Mesendoderm (in vitro differentiated cells): ENCODE results near the gene HDAC7.

Experiments
- DNase-seq: peaks from one replicate; pipeline ENCODE4 v3.0.0; 2013
- H2AK5ac ChIP-seq: 2 replicates; pipeline ENCODE4 v1.6.1; 2013; ENCODE audit warnings: low read length, inconsistent platforms
- H2BK120ac ChIP-seq: 2 replicates; pipeline ENCODE4 v1.6.1; 2013; ENCODE audit warnings: low read depth, mild to moderate bottlenecking, low read length, moderate library complexity, mixed read lengths
- H2BK15ac ChIP-seq: replicated peaks from 2 replicates; pipeline ENCODE4 v1.6.1; 2013; ENCODE audit warnings: low read depth, mild to moderate bottlenecking, moderate library complexity
- H2BK5ac ChIP-seq: 2 replicates; pipeline ENCODE4 v1.6.1; 2013; ENCODE audit warnings: low read length, inconsistent platforms
- H3K18ac ChIP-seq: 2 replicates; pipeline ENCODE4 v1.6.1; 2013; ENCODE audit warnings: mild to moderate bottlenecking, low read length, mixed read lengths
- H3K23ac ChIP-seq: one replicate; pipeline ENCODE4 v1.6.1; 2013; ENCODE audit warnings: low read length
- H3K27ac ChIP-seq: 2 replicates; pipeline ENCODE4 v1.5.1; 2013; ENCODE audit warnings: low read depth, mild to moderate bottlenecking, inconsistent platforms, low read length, moderate library complexity
- H3K27me3 ChIP-seq: 2 replicates; pipeline ENCODE4 v1.6.1; 2013; ENCODE audit warnings: low read length, control low read depth, mild to moderate bottlenecking, inconsistent platforms; ENCODE audit not compliant: insufficient read depth, poor library complexity
- H3K36me3 ChIP-seq: 2 replicates; pipeline ENCODE4 v1.6.1; 2013; ENCODE audit warnings: low read length, inconsistent platforms; ENCODE audit not compliant: control insufficient read depth, insufficient read depth
- H3K4ac ChIP-seq: one replicate; pipeline ENCODE4 v1.6.1; 2013; ENCODE audit warnings: low read depth, mild to moderate bottlenecking, low read length, moderate library complexity
- H3K4me1 ChIP-seq: 2 replicates; pipeline ENCODE4 v1.6.1; 2013; ENCODE audit warnings: low read depth, low read length, inconsistent platforms; ENCODE audit not compliant: control insufficient read depth
- H3K4me2 ChIP-seq: 2 replicates; pipeline ENCODE4 v1.6.1; 2013; ENCODE audit warnings: low read length
- H3K4me3 ChIP-seq: 2 replicates; pipeline ENCODE4 v1.5.1; 2013; ENCODE audit warnings: mild to moderate bottlenecking, low read length
- H3K56ac ChIP-seq: one replicate; pipeline ENCODE4 v1.6.1; 2013; ENCODE audit warnings: low read length
- H3K79me1 ChIP-seq: 2 replicates; pipeline ENCODE4 v1.6.1; 2013; ENCODE audit warnings: low read length, inconsistent platforms
- H3K79me2 ChIP-seq: 2 replicates; pipeline ENCODE4 v1.6.1; 2013; ENCODE audit warnings: mild to moderate bottlenecking, low read length; ENCODE audit not compliant: control insufficient read depth, insufficient read depth
- H3K9ac ChIP-seq: 2 replicates; pipeline ENCODE4 v1.6.1; 2013; ENCODE audit warnings: low read length, inconsistent platforms
- H4K5ac ChIP-seq: one replicate; pipeline ENCODE4 v1.6.1; 2013; ENCODE audit warnings: low read length
- H4K8ac ChIP-seq: one replicate; pipeline ENCODE4 v1.6.1; 2013; ENCODE audit warnings: low read depth, mild to moderate bottlenecking, control low read depth, low read length, moderate library complexity
- WGBS: extraction: QIAGEN DNeasy Blood & Tissue Kit; methylation state at CpG from one replicate; pipeline ENCODE4 v1.1.7; 2013; ENCODE audit warnings: low lambda C conversion rate, missing lambda C conversion rate; ENCODE audit not compliant: insufficient coverage; ENCODE audit errors: extremely low coverage; 5-methylcytosine and 5-hydroxymethylcytosine counted together

HDAC7 gene

GRCh38 chr12:47841910-47842309, 22.2 kb upstream of the HDAC7 start:
- H3K4me2 ChIP-seq = no peak overlapping the region
- H2BK5ac ChIP-seq = no peak overlapping the region
- no peak overlapping the region for H2BK120ac ChIP-seq
- H4K8ac ChIP-seq = no peak overlapping the region
- WGBS = no CpG with 5 or more reads among the region's 4 CpGs
- no peaks in the 10 kb centered on the region for H3K79me2 ChIP-seq
- no peak overlapping the region for H4K5ac ChIP-seq
- H3K4me3 ChIP-seq = no peak overlapping the region
- H3K36me3 ChIP-seq = no peaks in the 10 kb centered on the region
- no peaks in the 10 kb centered on the region for H3K79me1 ChIP-seq
- no peak overlapping the region for H2BK15ac ChIP-seq
- H3K4me1 ChIP-seq = no peaks in the 10 kb centered on the region
- H3K56ac ChIP-seq = peak overlapping the region; percentile 22
- H2AK5ac ChIP-seq = no peak overlapping the region
- DNase-seq = no peak
- H3K27ac ChIP-seq = no peak overlapping the region
- peak overlapping the region; percentile 76 for H3K23ac ChIP-seq
- H3K27me3 ChIP-seq = no peaks in the 10 kb centered on the region
- no peak overlapping the region for H3K9ac ChIP-seq
- no peak overlapping the region for H3K4ac ChIP-seq
- H3K18ac ChIP-seq = no peak overlapping the region

GRCh38 chr12:47841501-47841900, 21.8 kb upstream of the HDAC7 start:
- H3K79me2 ChIP-seq = no peaks in the 10 kb centered on the region
- no peaks in the 10 kb centered on the region for H3K79me1 ChIP-seq
- H3K27ac ChIP-seq = no peak overlapping the region
- H4K8ac ChIP-seq = no peak overlapping the region
- no CpG with 5 or more reads among the region's 2 CpGs for WGBS
- no peak overlapping the region for H3K4me3 ChIP-seq
- H3K9ac ChIP-seq = no peak overlapping the region
- H4K5ac ChIP-seq = no peak overlapping the region
- no peak overlapping the region for H2BK5ac ChIP-seq
- no peak overlapping the region for H2AK5ac ChIP-seq
- no peaks in the 10 kb centered on the region for H3K36me3 ChIP-seq
- H2BK120ac ChIP-seq = no peak overlapping the region
- H3K27me3 ChIP-seq = no peaks in the 10 kb centered on the region
- H3K18ac ChIP-seq = no peak overlapping the region
- DNase-seq = no peak
- H3K4me2 ChIP-seq = no peak overlapping the region
- no peak overlapping the region for H2BK15ac ChIP-seq
- no peak overlapping the region for H3K56ac ChIP-seq
- H3K23ac ChIP-seq = no peak overlapping the region
- H3K4me1 ChIP-seq = no peaks in the 10 kb centered on the region
- H3K4ac ChIP-seq = no peak overlapping the region

- Histone ChIP-seq H3K4ac (no peak overlapping the region), H2BK120ac (no peak overlapping the region), H2BK15ac (no peak overlapping the region), H3K27ac (no peak overlapping the region), H2AK5ac (no peak overlapping the region), H3K9ac (no peak overlapping the region), H3K4me3 (no peak overlapping the region), H3K79me2 (no peaks in the 10 kb centered on the region), H3K56ac (no peak overlapping the region), H4K8ac (no peak overlapping the region), H4K5ac (no peak overlapping the region), H3K4me2 (no peak overlapping the region), H3K36me3 (no peaks in the 10 kb centered on the region), H3K27me3 (no peaks in the 10 kb centered on the region), H3K18ac (no peak overlapping the region), H3K23ac (no peak overlapping the region), H2BK5ac (no peak overlapping the region), H3K4me1 (peaks cover 2% of the 10 kb centered on the region), H3K79me1 (no peaks in the 10 kb centered on the region)
- no CpG with 5 or more reads among the region's 1 CpG for WGBS
- no peak for DNase-seq
Observed at GRCh38 chr12:47840571-47840970, 20.9 kb upstream of the HDAC7 start.

- no peak overlapping the region for H3K9ac ChIP-seq
- no peaks in the 10 kb centered on the region for H3K79me1 ChIP-seq
- no CpG with 5 or more reads among the region's 8 CpGs for WGBS
- no peak overlapping the region for H2AK5ac ChIP-seq
- peaks cover 5% of the 10 kb centered on the region for H3K4me1 ChIP-seq
- no peak overlapping the region for H3K4ac ChIP-seq
- H4K8ac ChIP-seq = no peak overlapping the region
- H3K4me2 ChIP-seq = no peak overlapping the region
- H2BK120ac ChIP-seq = no peak overlapping the region
- H3K79me2 ChIP-seq = no peaks in the 10 kb centered on the region
- H3K36me3 ChIP-seq = no peaks in the 10 kb centered on the region
- H3K27me3 ChIP-seq = no peaks in the 10 kb centered on the region
- H3K4me3 ChIP-seq = no peak overlapping the region
- H2BK5ac ChIP-seq = no peak overlapping the region
- H3K56ac ChIP-seq = no peak overlapping the region
- no peak overlapping the region for H3K18ac ChIP-seq
- H4K5ac ChIP-seq = no peak overlapping the region
- H2BK15ac ChIP-seq = no peak overlapping the region
- H3K23ac ChIP-seq = no peak overlapping the region
- DNase-seq = no peak
- H3K27ac ChIP-seq = no peak overlapping the region
Observed at GRCh38 chr12:47839214-47839876, 19.6 kb upstream of the HDAC7 start.

- H2AK5ac ChIP-seq = no peak overlapping the region
- no peak overlapping the region for H3K23ac ChIP-seq
- no peaks in the 10 kb centered on the region for H3K79me1 ChIP-seq
- no peak overlapping the region for H3K4ac ChIP-seq
- H4K5ac ChIP-seq = no peak overlapping the region
- peak; percentile 69 for DNase-seq
- H3K27me3 ChIP-seq = no peaks in the 10 kb centered on the region
- H3K36me3 ChIP-seq = no peaks in the 10 kb centered on the region
- H3K79me2 ChIP-seq = no peaks in the 10 kb centered on the region
- WGBS = no CpG with 5 or more reads among the region's 10 CpGs
- no peak overlapping the region for H3K18ac ChIP-seq
- peaks cover 8% of the 10 kb centered on the region for H3K4me1 ChIP-seq
- H2BK120ac ChIP-seq = no peak overlapping the region
- no peak overlapping the region for H2BK5ac ChIP-seq
- no peak overlapping the region for H3K9ac ChIP-seq
- H4K8ac ChIP-seq = no peak overlapping the region
- H3K4me2 ChIP-seq = no peak overlapping the region
- H3K27ac ChIP-seq = no peak overlapping the region
- no peak overlapping the region for H3K4me3 ChIP-seq
- peak overlapping the region; percentile 3 for H3K56ac ChIP-seq
- H2BK15ac ChIP-seq = no peak overlapping the region
Observed at GRCh38 chr12:47838286-47838931, 18.7 kb upstream of the HDAC7 start.
